Activated CD4-positive, alpha-beta memory T cell treated with anti-CD3 and anti-CD28 coated beads, Interleukin-2, amount 10 ng/mL, durations not matched to agents 7 days and 5 days (primary cell): ENCODE measurements around the gene ROR2. TPM values are rescaled to one million over a fixed set of nuclear protein-coding genes. Genes with fewer than 3 reads are reported as not detected.
A peak's percentile ranks its signal among the peaks of the same experiment; 100 is the strongest.

ENCODE experiments used
- CTCF ChIA-PET: fragments of 350-600 bp; sonication (Branson Sonifier 250); formaldehyde crosslinking; loops from one replicate; lab custom pipeline; 2021; ENCODE audit warnings: antibody characterized with exemption, inconsistent platforms; lab: Charles Lee
- POLR2A ChIA-PET: fragments of 350-600 bp; sonication (Branson Sonifier 250); formaldehyde crosslinking; loops from one replicate; lab custom pipeline; 2021; ENCODE audit warnings: antibody characterized with exemption; lab: Charles Lee
- DNase-seq: peaks from one replicate; pipeline ENCODE4 v3.0.0-alpha.2; 2020
- H3K27ac Mint-ChIP-seq: one replicate; pipeline ENCODE4 v1.8.0; 2021; ENCODE audit warnings: mild to moderate bottlenecking, mixed read lengths
- H3K27me3 Mint-ChIP-seq: one replicate; pipeline ENCODE4 v1.8.0; 2021; ENCODE audit warnings: mixed read lengths
- H3K36me3 Mint-ChIP-seq: one replicate; pipeline ENCODE4 v1.8.0; 2021; ENCODE audit warnings: low read depth, mixed read lengths
- H3K4me1 Mint-ChIP-seq: one replicate; pipeline ENCODE4 v1.8.0; 2021; ENCODE audit warnings: mixed read lengths
- H3K4me3 Mint-ChIP-seq: one replicate; pipeline ENCODE4 v1.8.0; 2021; ENCODE audit warnings: mild to moderate bottlenecking, mixed read lengths
- H3K9me3 Mint-ChIP-seq: one replicate; pipeline ENCODE4 v1.8.0; 2021; ENCODE audit warnings: mixed read lengths
- total RNA-seq, 2 experiments: library from RNA; stranded (reverse); gene quantifications; one replicate each; pipeline ENCODE4 v1.2.3, GENCODE V29; 2021

Gene ROR2
- total RNA-seq, 2 experiments from 2014 or later = 2.1 TPM

DNA sequence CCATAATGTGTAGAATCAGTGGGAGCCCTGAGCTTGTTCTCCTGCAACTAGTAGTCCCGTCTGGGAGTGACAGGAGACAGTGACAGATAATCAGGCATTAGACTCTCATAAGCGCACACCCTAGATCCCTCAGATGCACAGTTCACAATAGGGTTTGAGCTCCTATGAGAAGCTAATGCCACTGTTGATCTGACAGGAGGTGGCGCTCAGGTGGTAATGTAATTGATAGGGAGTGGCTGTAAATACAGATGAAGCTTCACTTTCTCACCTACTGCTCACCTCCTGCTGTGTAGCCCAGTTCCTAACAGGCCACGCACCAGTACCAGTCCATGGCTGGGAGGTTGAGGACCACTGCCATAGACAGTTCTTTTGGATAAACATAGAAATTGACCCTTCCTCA lies 188.7 kb downstream of the ROR2 start:
- Mint-ChIP-seq H3K27ac (no peak overlapping the region), H3K9me3 (peaks cover 6% of the 10 kb centered on the region), H3K4me3 (no peak overlapping the region), H3K36me3 (no peaks in the 10 kb centered on the region), H3K4me1 (no peaks in the 10 kb centered on the region), H3K27me3 (peaks cover 36% of the 10 kb centered on the region)
- ChIA-PET CTCF (interaction anchor here (1.3 to 1.8 kb wide), 2 partner anchors 189 to 193 kb away, joined by 3 read pairs; no protein-coding TSS in a partner anchor), POLR2A (no interaction called here)
- no peak for DNase-seq

DNA sequence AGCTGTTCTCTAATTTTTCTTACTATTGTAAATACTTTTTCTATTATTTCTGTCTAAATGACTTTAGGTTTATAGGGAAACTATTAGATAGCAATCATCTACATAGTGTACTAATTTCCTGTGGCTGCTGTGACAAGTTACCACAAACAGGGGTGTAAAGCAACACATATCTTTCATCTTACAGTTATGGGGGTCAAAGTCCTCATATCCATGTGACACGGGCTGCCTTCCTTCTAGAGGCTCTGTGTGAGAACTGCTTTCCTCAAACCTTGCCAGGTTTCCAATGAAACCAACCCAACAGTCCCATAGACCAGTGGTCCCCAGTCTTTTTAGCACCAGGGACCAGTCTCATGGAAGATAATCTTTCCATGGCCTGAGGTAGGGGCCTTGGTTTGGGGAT lies 189.1 kb downstream of the ROR2 start:
- Mint-ChIP-seq H3K4me1 (no peaks in the 10 kb centered on the region), H3K27ac (no peak overlapping the region), H3K27me3 (peaks cover 31% of the 10 kb centered on the region), H3K36me3 (no peaks in the 10 kb centered on the region), H3K4me3 (no peak overlapping the region), H3K9me3 (peaks cover 6% of the 10 kb centered on the region)
- ChIA-PET CTCF (interaction anchor here (1.3 to 2.1 kb wide), 2 partner anchors 189 to 194 kb away, joined by 3 to 7 read pairs; no protein-coding TSS in a partner anchor), POLR2A (no interaction called here)
- no peak for DNase-seq

GRCh38 chr9:91758491-91758981 lies 191.5 kb downstream of the ROR2 start:
- Mint-ChIP-seq H3K36me3 (no peaks in the 10 kb centered on the region), H3K27ac (no peak overlapping the region), H3K27me3 (peaks cover 16% of the 10 kb centered on the region), H3K4me1 (no peaks in the 10 kb centered on the region), H3K9me3 (no peaks in the 10 kb centered on the region), H3K4me3 (no peak overlapping the region)
- ChIA-PET POLR2A (interaction anchor here (1.1 kb wide), 1 partner anchor 356 kb away, joined by 3 read pairs; no protein-coding TSS in a partner anchor), CTCF (interaction anchor here (0.6 to 2.1 kb wide), 17 partner anchors 12 to 974 kb away, joined by 3 to 8 read pairs (median 4); no protein-coding TSS in a partner anchor)
- DNase-seq = peak; percentile 49

GRCh38 chr9:91757782-91758181 lies 192.2 kb downstream of the ROR2 start:
- no peaks in the 10 kb centered on the region for H3K4me1 Mint-ChIP-seq
- H3K9me3 Mint-ChIP-seq = no peaks in the 10 kb centered on the region
- ChIA-PET POLR2A (no interaction called here), CTCF (interaction anchor here (0.6 to 1.7 kb wide), 14 partner anchors 11 to 974 kb away, joined by 3 to 8 read pairs (median 4); no protein-coding TSS in a partner anchor)
- no peak for DNase-seq
- H3K27ac Mint-ChIP-seq = no peak overlapping the region
- H3K4me3 Mint-ChIP-seq = no peak overlapping the region
- no peaks in the 10 kb centered on the region for H3K36me3 Mint-ChIP-seq
- H3K27me3 Mint-ChIP-seq = peaks cover 13% of the 10 kb centered on the region

DNA sequence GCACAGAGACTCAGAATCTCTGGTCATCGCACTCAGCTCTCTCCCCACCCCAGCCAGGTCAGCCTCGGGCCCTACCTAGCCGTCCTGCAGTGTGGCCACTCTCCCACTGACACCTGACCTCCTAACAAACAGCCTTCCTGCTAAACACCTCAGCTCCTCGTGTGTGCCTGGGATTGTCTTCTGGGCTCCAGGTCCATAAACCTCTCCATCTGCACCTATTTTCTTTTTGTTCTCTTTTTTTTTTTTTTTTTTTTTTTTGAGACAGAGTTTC lies 193.6 kb downstream of the ROR2 start:
- DNase-seq = no peak
- Mint-ChIP-seq H3K36me3 (no peaks in the 10 kb centered on the region), H3K27ac (no peak overlapping the region), H3K4me3 (no peak overlapping the region), H3K9me3 (no peaks in the 10 kb centered on the region), H3K27me3 (peaks cover 16% of the 10 kb centered on the region), H3K4me1 (no peaks in the 10 kb centered on the region)
- ChIA-PET CTCF (interaction anchor here (0.7 kb wide), 1 partner anchor 15 kb away, joined by 4 read pairs; no protein-coding TSS in a partner anchor), POLR2A (no interaction called here)

GRCh38 chr9:91755761-91756509 lies 194.1 kb downstream of the ROR2 start:
- no peak overlapping the region for H3K27ac Mint-ChIP-seq
- H3K4me3 Mint-ChIP-seq = no peak overlapping the region
- DNase-seq = no peak
- H3K27me3 Mint-ChIP-seq = peaks cover 18% of the 10 kb centered on the region
- H3K4me1 Mint-ChIP-seq = no peaks in the 10 kb centered on the region
- no peaks in the 10 kb centered on the region for H3K36me3 Mint-ChIP-seq
- CTCF ChIA-PET = interaction anchor here (0.7 kb wide), 1 partner anchor 14 kb away, joined by 4 read pairs; no protein-coding TSS in a partner anchor
- POLR2A ChIA-PET = no interaction called here
- no peaks in the 10 kb centered on the region for H3K9me3 Mint-ChIP-seq

- Mint-ChIP-seq H3K9me3 (no peaks in the 10 kb centered on the region), H3K36me3 (no peaks in the 10 kb centered on the region), H3K4me3 (no peak overlapping the region), H3K4me1 (no peaks in the 10 kb centered on the region), H3K27ac (no peak overlapping the region), H3K27me3 (peaks cover 28% of the 10 kb centered on the region)
- ChIA-PET CTCF (no interaction called here), POLR2A (no interaction called here)
- no peak for DNase-seq
These were observed 196.3 kb downstream of the ROR2 start for GRCh38 chr9:91753711-91754110.

DNA sequence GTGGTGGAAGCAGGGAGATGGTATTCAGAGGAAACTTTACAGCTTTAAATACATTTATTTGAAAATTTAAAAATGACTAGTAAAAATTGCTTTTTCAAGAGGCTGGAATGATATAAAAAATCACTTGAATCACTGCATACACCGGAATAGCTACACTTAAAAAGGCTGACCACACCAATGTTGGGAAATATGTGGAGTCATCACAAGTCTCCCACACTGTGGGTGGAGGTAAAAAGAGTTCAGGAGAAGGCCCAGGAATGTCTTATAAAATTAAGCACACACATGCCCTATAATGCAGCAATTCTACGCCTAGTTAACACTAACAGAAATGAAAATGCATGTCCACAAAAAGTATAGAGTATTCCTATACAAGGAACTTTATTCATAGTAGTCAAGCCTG lies 198.1 kb downstream of the ROR2 start:
- Mint-ChIP-seq H3K4me3 (no peak overlapping the region), H3K27ac (no peak overlapping the region), H3K4me1 (no peaks in the 10 kb centered on the region), H3K9me3 (no peaks in the 10 kb centered on the region), H3K27me3 (peaks cover 35% of the 10 kb centered on the region), H3K36me3 (no peaks in the 10 kb centered on the region)
- CTCF ChIA-PET = no interaction called here
- POLR2A ChIA-PET = no interaction called here
- no peak for DNase-seq

GRCh38 chr9:91750343-91750742 lies 199.7 kb downstream of the ROR2 start:
- Mint-ChIP-seq H3K4me1 (no peaks in the 10 kb centered on the region), H3K27ac (no peak overlapping the region), H3K9me3 (no peaks in the 10 kb centered on the region), H3K27me3 (peaks cover 35% of the 10 kb centered on the region), H3K4me3 (no peak overlapping the region), H3K36me3 (no peaks in the 10 kb centered on the region)
- CTCF ChIA-PET = no interaction called here
- POLR2A ChIA-PET = no interaction called here
- no peak for DNase-seq

- Mint-ChIP-seq H3K36me3 (no peaks in the 10 kb centered on the region), H3K27ac (no peak overlapping the region), H3K9me3 (no peaks in the 10 kb centered on the region), H3K4me3 (no peak overlapping the region), H3K4me1 (no peaks in the 10 kb centered on the region), H3K27me3 (peaks cover 23% of the 10 kb centered on the region)
- no peak for DNase-seq
- ChIA-PET CTCF (interaction anchor here (1.1 kb wide), 1 partner anchor 11 kb away, joined by 3 read pairs; no protein-coding TSS in a partner anchor), POLR2A (no interaction called here)
These were observed 203.1 kb downstream of the ROR2 start for GRCh38 chr9:91746904-91747303.

GRCh38 chr9:91746357-91746756 lies 203.7 kb downstream of the ROR2 start:
- ChIA-PET POLR2A (no interaction called here), CTCF (interaction anchor here (1.1 kb wide), 1 partner anchor 12 kb away, joined by 3 read pairs; no protein-coding TSS in a partner anchor)
- Mint-ChIP-seq H3K9me3 (no peaks in the 10 kb centered on the region), H3K27me3 (peaks cover 21% of the 10 kb centered on the region), H3K4me3 (no peak overlapping the region), H3K4me1 (no peaks in the 10 kb centered on the region), H3K27ac (no peak overlapping the region), H3K36me3 (no peaks in the 10 kb centered on the region)
- no peak for DNase-seq

GRCh38 chr9:91744114-91744513 lies 205.9 kb downstream of the ROR2 start:
- ChIA-PET CTCF (interaction anchor here (1.2 kb wide), 1 partner anchor 14 kb away, joined by 4 read pairs; no protein-coding TSS in a partner anchor), POLR2A (no interaction called here)
- no peaks in the 10 kb centered on the region for H3K36me3 Mint-ChIP-seq
- no peak overlapping the region for H3K4me3 Mint-ChIP-seq
- DNase-seq = no peak
- no peaks in the 10 kb centered on the region for H3K4me1 Mint-ChIP-seq
- H3K27ac Mint-ChIP-seq = no peak overlapping the region
- no peaks in the 10 kb centered on the region for H3K9me3 Mint-ChIP-seq
- H3K27me3 Mint-ChIP-seq = peaks cover 10% of the 10 kb centered on the region

DNA sequence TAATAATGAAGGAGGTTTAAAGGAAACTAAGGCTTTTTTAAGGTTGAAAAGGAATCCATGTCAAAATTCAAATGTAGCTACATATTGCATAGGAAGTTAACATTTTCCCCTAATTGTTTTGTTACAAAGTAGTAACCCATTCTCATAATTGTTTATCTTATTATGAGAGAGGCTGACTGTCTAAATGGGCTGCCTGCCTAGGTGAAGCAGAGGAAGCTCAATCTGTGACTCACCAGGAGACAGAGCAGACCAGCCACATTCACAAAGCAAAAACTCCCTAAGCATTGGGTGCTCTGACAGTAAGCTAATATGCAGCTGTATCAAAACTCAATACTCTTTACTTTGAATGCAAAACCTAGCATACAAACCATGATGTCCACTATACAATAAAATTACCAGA lies 208.5 kb downstream of the ROR2 start:
- no peak for DNase-seq
- H3K4me3 Mint-ChIP-seq = no peak overlapping the region
- CTCF ChIA-PET = interaction anchor here (0.6 to 0.7 kb wide), 2 partner anchors 15 to 28 kb away, joined by 3 to 4 read pairs; no protein-coding TSS in a partner anchor

More for the DNA sequence above, 208.5 kb downstream of the ROR2 start:
- no peaks in the 10 kb centered on the region for H3K9me3 Mint-ChIP-seq
- H3K27ac Mint-ChIP-seq = no peak overlapping the region
- H3K4me1 Mint-ChIP-seq = no peaks in the 10 kb centered on the region
- POLR2A ChIA-PET = no interaction called here
- H3K27me3 Mint-ChIP-seq = peaks cover 12% of the 10 kb centered on the region
- no peaks in the 10 kb centered on the region for H3K36me3 Mint-ChIP-seq
